Neural cell (in vitro differentiated cells): ENCODE data around the gene ZDHHC21. TPM values are rescaled to one million over a fixed set of nuclear protein-coding genes. Genes with fewer than 3 reads are reported as not detected.

Experiments
- H2AFZ ChIP-seq: fragments of 200-600, 300-800 bp; sonication (generic), shearing (Covaris generic); 2 replicates; pipeline ENCODE4 v1.6.0; 2014; ENCODE audit warnings: low read depth, mild to moderate bottlenecking, antibody characterized with exemption, low read length, moderate library complexity
- H3F3A ChIP-seq: fragments of 200-600 bp; shearing (Covaris generic); 2 replicates; pipeline ENCODE4 v1.6.1; 2016; ENCODE audit warnings: mild to moderate bottlenecking, moderate library complexity, mixed read lengths, antibody characterized with exemption, low read length; ENCODE audit not compliant: insufficient read depth, poor library complexity, severe bottlenecking
- H3K27ac ChIP-seq: fragments of 200-600, 300-800 bp; sonication (generic), shearing (Covaris generic); 2 replicates; pipeline ENCODE4 v1.5.1; 2014; ENCODE audit warnings: mild to moderate bottlenecking, low read length, moderate library complexity
- H3K27me3 ChIP-seq: fragments of 300-800, 200-600 bp; sonication (generic), shearing (Covaris generic); 2 replicates; pipeline ENCODE4 v1.6.0; 2014; ENCODE audit warnings: mild to moderate bottlenecking, low read depth, low read length, moderate library complexity; ENCODE audit not compliant: insufficient read depth
- H3K36me3 ChIP-seq: fragments of 300-800, 200-600 bp; sonication (generic), shearing (Covaris generic); 2 replicates; pipeline ENCODE4 v1.5.1; 2014; ENCODE audit warnings: mild to moderate bottlenecking, antibody characterized with exemption, low read length, moderate library complexity; ENCODE audit not compliant: insufficient read depth
- H3K4me2 ChIP-seq: fragments of 300-800, 200-600 bp; sonication (generic), shearing (Covaris generic); 2 replicates; pipeline ENCODE4 v1.6.0; 2014; ENCODE audit warnings: mild to moderate bottlenecking, low read length
- H3K4me3 ChIP-seq: fragments of 300-800, 200-600 bp; sonication (generic), shearing (Covaris generic); 2 replicates; pipeline ENCODE4 v1.5.1; 2014; ENCODE audit warnings: mild to moderate bottlenecking, low read length, moderate library complexity
- H3K79me2 ChIP-seq: fragments of 200-600 bp; shearing (Covaris generic); replicated peaks from 2 replicates; pipeline ENCODE4 v1.6.0; 2014; ENCODE audit warnings: mild to moderate bottlenecking, low read length, moderate library complexity; ENCODE audit not compliant: insufficient read depth
- H3K9ac ChIP-seq: fragments of 300-800, 200-600 bp; sonication (generic), shearing (Covaris generic); 2 replicates; pipeline ENCODE4 v1.6.1; 2016; ENCODE audit warnings: mild to moderate bottlenecking, low read length, mixed read lengths
- H3K9me2 ChIP-seq: fragments of 200-600 bp; shearing (Covaris generic); 2 replicates; pipeline ENCODE4 v1.6.1; 2016; ENCODE audit warnings: mild to moderate bottlenecking, low read length, mixed read lengths; ENCODE audit not compliant: insufficient read depth
- H3K9me3 ChIP-seq: fragments of 200-600, 300-800 bp; sonication (generic), shearing (Covaris generic); 2 replicates; pipeline ENCODE4 v1.6.1; 2016; ENCODE audit warnings: mild to moderate bottlenecking, mixed run types, low read length, moderate library complexity, mixed read lengths
- H4K20me1 ChIP-seq: fragments of 200-600 bp; shearing (Covaris generic); 2 replicates; pipeline ENCODE4 v1.6.1; 2016; ENCODE audit warnings: mild to moderate bottlenecking, mixed run types; ENCODE audit not compliant: insufficient read depth
- CTCF ChIP-seq: fragments of 450-650 bp; IDR thresholded peaks from 2 replicates; pipeline ENCODE4 v1.5.1; 2014; ENCODE audit warnings: antibody characterized with exemption, mild to moderate bottlenecking, moderate library complexity; ENCODE audit not compliant: poor library complexity, severe bottlenecking
- EP300 ChIP-seq: fragments of 450-650 bp; conservative IDR thresholded peaks from 2 replicates; pipeline ENCODE4 v1.6.1; 2014; ENCODE audit warnings: antibody characterized with exemption, mild to moderate bottlenecking, moderate library complexity; ENCODE audit not compliant: poor library complexity, severe bottlenecking
- EZH2 ChIP-seq: fragments of 200-600, 300-800 bp; shearing (Covaris generic), sonication (generic); IDR thresholded peaks from 2 replicates; pipeline ENCODE4 v1.6.1; 2014; ENCODE audit warnings: antibody characterized with exemption, low read length, borderline replicate concordance, mild to moderate bottlenecking; ENCODE audit not compliant: insufficient read depth, poor library complexity, severe bottlenecking
- MXI1 ChIP-seq: fragments of 450-650 bp; conservative IDR thresholded peaks from 2 replicates; pipeline ENCODE4 v1.6.1; 2014; ENCODE audit warnings: antibody characterized with exemption, mild to moderate bottlenecking; ENCODE audit not compliant: poor library complexity, severe bottlenecking
- POLR2AphosphoS5 ChIP-seq: IDR thresholded peaks from 2 replicates; pipeline ENCODE4 v1.6.1; 2012
- RAD21 ChIP-seq: fragments of 450-650 bp; conservative IDR thresholded peaks from 2 replicates; pipeline ENCODE4 v1.6.1; 2014; ENCODE audit warnings: antibody characterized with exemption, mild to moderate bottlenecking, moderate library complexity
- SMC3 ChIP-seq: fragments of 450-650 bp; conservative IDR thresholded peaks from 2 replicates; pipeline ENCODE4 v1.6.1; 2014; ENCODE audit warnings: antibody characterized with exemption, mild to moderate bottlenecking, moderate library complexity; ENCODE audit not compliant: poor library complexity
- TAF1 ChIP-seq: IDR thresholded peaks from 2 replicates; pipeline ENCODE4 v1.6.1; 2012; ENCODE audit warnings: low read depth
- polyA plus RNA-seq: library from polyadenylated mRNA; depleted of rRNA; stranded (reverse); fragments of >200 nt; gene quantifications from 2 replicates; pipeline ENCODE4 v1.2.3, GENCODE V29; 2014
- TF ChIP-seq, protein P1 (sequence below): IDR thresholded peaks from 2 replicates; pipeline ENCODE4 v1.6.1; 2012; ENCODE audit warnings: borderline replicate concordance

ZDHHC21 gene
- polyA plus RNA-seq, 1 donor from 2014 or later: 19.8 TPM

DNA sequence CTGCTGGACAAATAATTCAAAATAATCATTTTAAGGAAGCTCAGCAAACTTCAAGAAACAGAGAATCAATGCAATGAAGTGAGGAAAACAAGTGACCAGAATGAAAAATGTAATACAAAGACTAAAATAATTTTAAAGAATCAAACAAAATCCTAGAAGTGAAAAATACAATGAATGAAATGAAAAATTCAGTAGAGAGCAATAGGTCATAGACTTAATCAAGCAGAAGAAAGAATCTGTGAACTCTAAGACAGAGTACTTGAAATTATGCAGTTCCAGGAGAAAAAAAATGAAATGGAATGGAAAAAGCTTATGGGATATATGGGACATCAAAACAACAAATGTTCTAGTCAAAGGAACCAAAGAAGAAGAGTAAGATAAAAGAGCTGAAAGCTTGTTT, 11.8 kb upstream of the ZDHHC21 start:
- no peaks in the 10 kb centered on the region for H3K79me2 ChIP-seq

GRCh38 chr9:14704281-14704680, 11.0 kb upstream of the ZDHHC21 start:
- H3K79me2 ChIP-seq: no peaks in the 10 kb centered on the region
- H3K9me2 ChIP-seq: no peaks in the 10 kb centered on the region
- H2AFZ ChIP-seq: no peak overlapping the region
- peaks cover 8% of the 10 kb centered on the region for H3K9me3 ChIP-seq
- H3K9ac ChIP-seq: no peak overlapping the region
- H3F3A ChIP-seq: no peaks in the 10 kb centered on the region
- no peaks in the 10 kb centered on the region for H4K20me1 ChIP-seq
- H3K4me3 ChIP-seq: no peak overlapping the region
- no peak overlapping the region for H3K4me2 ChIP-seq
- no peaks in the 10 kb centered on the region for H3K36me3 ChIP-seq
- TF ChIP-seq TAF1 (no peak), POLR2AphosphoS5 (no peak), MXI1 (no peak), EZH2 (no peak), CTCF (no peak), EP300 (no peak), SMC3 (no peak), RAD21 (no peak)
- TF ChIP-seq, protein P1, sequence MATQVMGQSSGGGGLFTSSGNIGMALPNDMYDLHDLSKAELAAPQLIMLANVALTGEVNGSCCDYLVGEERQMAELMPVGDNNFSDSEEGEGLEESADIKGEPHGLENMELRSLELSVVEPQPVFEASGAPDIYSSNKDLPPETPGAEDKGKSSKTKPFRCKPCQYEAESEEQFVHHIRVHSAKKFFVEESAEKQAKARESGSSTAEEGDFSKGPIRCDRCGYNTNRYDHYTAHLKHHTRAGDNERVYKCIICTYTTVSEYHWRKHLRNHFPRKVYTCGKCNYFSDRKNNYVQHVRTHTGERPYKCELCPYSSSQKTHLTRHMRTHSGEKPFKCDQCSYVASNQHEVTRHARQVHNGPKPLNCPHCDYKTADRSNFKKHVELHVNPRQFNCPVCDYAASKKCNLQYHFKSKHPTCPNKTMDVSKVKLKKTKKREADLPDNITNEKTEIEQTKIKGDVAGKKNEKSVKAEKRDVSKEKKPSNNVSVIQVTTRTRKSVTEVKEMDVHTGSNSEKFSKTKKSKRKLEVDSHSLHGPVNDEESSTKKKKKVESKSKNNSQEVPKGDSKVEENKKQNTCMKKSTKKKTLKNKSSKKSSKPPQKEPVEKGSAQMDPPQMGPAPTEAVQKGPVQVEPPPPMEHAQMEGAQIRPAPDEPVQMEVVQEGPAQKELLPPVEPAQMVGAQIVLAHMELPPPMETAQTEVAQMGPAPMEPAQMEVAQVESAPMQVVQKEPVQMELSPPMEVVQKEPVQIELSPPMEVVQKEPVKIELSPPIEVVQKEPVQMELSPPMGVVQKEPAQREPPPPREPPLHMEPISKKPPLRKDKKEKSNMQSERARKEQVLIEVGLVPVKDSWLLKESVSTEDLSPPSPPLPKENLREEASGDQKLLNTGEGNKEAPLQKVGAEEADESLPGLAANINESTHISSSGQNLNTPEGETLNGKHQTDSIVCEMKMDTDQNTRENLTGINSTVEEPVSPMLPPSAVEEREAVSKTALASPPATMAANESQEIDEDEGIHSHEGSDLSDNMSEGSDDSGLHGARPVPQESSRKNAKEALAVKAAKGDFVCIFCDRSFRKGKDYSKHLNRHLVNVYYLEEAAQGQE: no peak
- no peak overlapping the region for H3K27ac ChIP-seq
- no peaks in the 10 kb centered on the region for H3K27me3 ChIP-seq

More for the DNA sequence above, 11.8 kb upstream of the ZDHHC21 start:
- no peaks in the 10 kb centered on the region for H4K20me1 ChIP-seq
- peaks cover 8% of the 10 kb centered on the region for H3K9me3 ChIP-seq
- no peak overlapping the region for H3K9ac ChIP-seq
- no peak for TF ChIP-seq MXI1
- no peak for TF ChIP-seq CTCF
- no peak for TF ChIP-seq POLR2AphosphoS5
- no peak for TF ChIP-seq EP300
- no peak for TF ChIP-seq SMC3
- TF ChIP-seq RAD21: no peak
- no peak for TF ChIP-seq TAF1
- no peak for TF ChIP-seq EZH2
- TF ChIP-seq, protein P1: no peak
- H3K36me3 ChIP-seq: no peaks in the 10 kb centered on the region
- H3K27ac ChIP-seq: no peak overlapping the region
- H3K4me3 ChIP-seq: no peak overlapping the region
- H3K27me3 ChIP-seq: no peaks in the 10 kb centered on the region
- no peaks in the 10 kb centered on the region for H3K9me2 ChIP-seq
- H3K4me2 ChIP-seq: no peak overlapping the region
- no peaks in the 10 kb centered on the region for H3F3A ChIP-seq
- no peak overlapping the region for H2AFZ ChIP-seq
